HL-60 (cell line): ENCODE measurements around the gene BANP.
"Not testable (repeated sequence)": the region's sequence is repeated elsewhere in the genome, so short reads cannot be mapped to it uniquely, and the experiment has no call there.

Source experiments
- POLR2AphosphoS5 ChIP-seq: IDR thresholded peaks from 2 replicates; pipeline ENCODE4 v1.6.1; 2012; ENCODE audit warnings: low read depth
- REST ChIP-seq: IDR thresholded peaks from 2 replicates; pipeline ENCODE4 v1.6.1; 2012; ENCODE audit warnings: low read depth; ENCODE audit not compliant: insufficient replicate concordance
- TF ChIP-seq, protein P1 (sequence below): IDR thresholded peaks from one replicate; pipeline ENCODE4 v1.5.1; 2011; ENCODE audit warnings: low read length, control low read depth, inconsistent platforms; ENCODE audit not compliant: insufficient read depth

GRCh38 chr16:87990254-87990653 lies 39.0 kb downstream of the BANP start:
- not testable (repeated sequence) for TF ChIP-seq POLR2AphosphoS5, REST
- TF ChIP-seq, protein P1, sequence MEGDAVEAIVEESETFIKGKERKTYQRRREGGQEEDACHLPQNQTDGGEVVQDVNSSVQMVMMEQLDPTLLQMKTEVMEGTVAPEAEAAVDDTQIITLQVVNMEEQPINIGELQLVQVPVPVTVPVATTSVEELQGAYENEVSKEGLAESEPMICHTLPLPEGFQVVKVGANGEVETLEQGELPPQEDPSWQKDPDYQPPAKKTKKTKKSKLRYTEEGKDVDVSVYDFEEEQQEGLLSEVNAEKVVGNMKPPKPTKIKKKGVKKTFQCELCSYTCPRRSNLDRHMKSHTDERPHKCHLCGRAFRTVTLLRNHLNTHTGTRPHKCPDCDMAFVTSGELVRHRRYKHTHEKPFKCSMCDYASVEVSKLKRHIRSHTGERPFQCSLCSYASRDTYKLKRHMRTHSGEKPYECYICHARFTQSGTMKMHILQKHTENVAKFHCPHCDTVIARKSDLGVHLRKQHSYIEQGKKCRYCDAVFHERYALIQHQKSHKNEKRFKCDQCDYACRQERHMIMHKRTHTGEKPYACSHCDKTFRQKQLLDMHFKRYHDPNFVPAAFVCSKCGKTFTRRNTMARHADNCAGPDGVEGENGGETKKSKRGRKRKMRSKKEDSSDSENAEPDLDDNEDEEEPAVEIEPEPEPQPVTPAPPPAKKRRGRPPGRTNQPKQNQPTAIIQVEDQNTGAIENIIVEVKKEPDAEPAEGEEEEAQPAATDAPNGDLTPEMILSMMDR: not testable (repeated sequence)
